ENCODE data around the gene ELFN1.

Gene ELFN1

GRCh38 chr7:1643270-1644092 lies 26.6 kb upstream of the ELFN1 start:
- DNase-seq = no peak

- DNase-seq = no peak
Observed at GRCh38 chr7:1644341-1645070, 25.6 kb upstream of the ELFN1 start.

- DNase-seq = no peak
Observed at GRCh38 chr7:1645071-1645409, 25.0 kb upstream of the ELFN1 start.

GRCh38 chr7:1645476-1645875 lies 24.6 kb upstream of the ELFN1 start:
- DNase-seq = no peak

GRCh38 chr7:1646391-1646790 lies 23.7 kb upstream of the ELFN1 start:
- no peak for DNase-seq

- DNase-seq = no peak
Observed at GRCh38 chr7:1646957-1647891, 22.9 kb upstream of the ELFN1 start.

GRCh38 chr7:1647961-1648672 lies 22.0 kb upstream of the ELFN1 start:
- no peak for DNase-seq

- no peak for DNase-seq
Observed at GRCh38 chr7:1649751-1650326, 20.2 kb upstream of the ELFN1 start.

- DNase-seq = no peak
Observed at GRCh38 chr7:1650363-1651030, 19.6 kb upstream of the ELFN1 start.

- no peak for DNase-seq
Observed at GRCh38 chr7:1651031-1651446, 19.0 kb upstream of the ELFN1 start.

GRCh38 chr7:1651891-1652290 lies 18.2 kb upstream of the ELFN1 start:
- DNase-seq = no peak

GRCh38 chr7:1653500-1653899 lies 16.6 kb upstream of the ELFN1 start:
- no peak for DNase-seq

GRCh38 chr7:1654111-1654510 lies 16.0 kb upstream of the ELFN1 start:
- DNase-seq = no peak

GRCh38 chr7:1654738-1655475 lies 15.2 kb upstream of the ELFN1 start:
- DNase-seq = no peak

- DNase-seq = no peak
Observed at GRCh38 chr7:1659696-1660095, 10.4 kb upstream of the ELFN1 start.

GRCh38 chr7:1661461-1661860 lies 8.6 kb upstream of the ELFN1 start:
- DNase-seq = no peak

GRCh38 chr7:1662101-1662500 lies 8.0 kb upstream of the ELFN1 start:
- no peak for DNase-seq

GRCh38 chr7:1662767-1663166 lies 7.3 kb upstream of the ELFN1 start:
- no peak for DNase-seq

- DNase-seq = no peak
Observed at GRCh38 chr7:1663223-1663622, 6.9 kb upstream of the ELFN1 start.

GRCh38 chr7:1663857-1664651 lies 6.0 kb upstream of the ELFN1 start:
- DNase-seq = no peak
